Measurements from ENCODE around the gene WWC2. TPM values are rescaled to one million over a fixed set of nuclear protein-coding genes. Genes with fewer than 3 reads are reported as not detected.

WWC2 gene
- 10 to 100 TPM; 14.5 to 20.0 TPM for total RNA-seq

DNA sequence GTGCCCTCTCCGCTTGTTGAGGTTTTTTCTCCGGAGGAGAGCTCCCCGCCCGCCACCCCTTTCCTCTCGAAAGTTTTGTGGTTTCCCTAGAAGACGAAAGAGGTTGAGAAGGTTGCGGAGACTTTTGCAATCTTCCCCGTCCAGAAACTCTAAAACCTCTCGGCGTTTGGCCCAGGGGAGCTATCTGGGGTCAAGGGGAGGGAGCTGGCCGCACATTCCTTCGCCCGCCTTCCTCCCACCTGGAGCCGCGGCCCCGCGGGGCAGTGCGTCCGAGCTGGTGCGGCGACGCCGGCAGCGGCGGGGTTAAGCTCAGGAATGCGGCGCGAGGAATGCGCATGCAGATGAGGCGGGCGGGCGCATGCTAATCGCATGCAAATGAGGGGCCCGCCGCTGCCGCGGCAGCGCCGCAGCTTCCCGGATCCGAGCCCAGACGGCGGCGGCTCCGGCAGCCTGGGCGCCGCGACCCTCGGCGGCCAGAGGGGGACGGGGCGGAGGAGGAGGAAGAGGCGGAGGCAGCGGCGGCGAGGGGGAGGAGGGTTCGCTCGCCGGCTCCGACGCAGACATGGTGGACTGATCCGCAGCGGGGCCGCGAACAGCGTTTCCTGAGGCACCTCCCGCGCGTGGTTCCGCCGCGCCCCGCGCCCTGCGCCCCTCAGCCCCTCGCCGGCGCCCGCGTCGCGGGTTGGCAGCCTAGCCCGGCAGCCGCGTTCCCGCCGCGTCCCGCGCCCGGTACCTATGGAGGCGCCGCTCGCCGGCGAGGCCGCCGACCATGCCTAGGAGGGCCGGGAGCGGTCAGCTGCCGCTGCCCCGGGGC is at the start of gene WWC2:
Gene WWC2, plus strand, starts transcription at position 535 of the 814 bp plus-strand sequence. Its CDS starts 235 bp downstream, at position 770.

GRCh38 chr4:183320211-183321059 is 221.4 kb downstream of the WWC2 start, which contains the start of gene CLDN22:
TSS of gene CLDN22 (minus strand) at chr4:183320276. CDS start at chr4:183320218, 58 bp downstream.

DNA sequence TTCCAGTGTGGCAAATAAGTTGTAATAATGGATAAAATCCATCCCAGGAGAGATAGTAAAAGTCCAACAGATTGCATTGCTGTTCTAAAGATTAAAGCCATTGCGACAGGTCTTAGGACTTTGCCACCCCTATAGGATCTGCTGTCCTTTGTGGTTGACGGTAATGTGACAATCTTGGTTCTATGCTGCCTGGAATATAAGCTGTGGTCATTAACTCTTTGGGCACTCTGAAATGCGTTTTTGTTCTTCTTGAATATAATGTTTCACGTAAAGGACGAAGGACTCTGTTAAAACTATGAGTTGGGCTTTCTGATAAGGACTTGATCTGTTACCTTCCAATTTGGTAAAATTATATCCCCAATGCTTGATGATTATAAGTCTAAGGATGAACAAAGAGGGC is 223.3 kb downstream of the WWC2 start, which contains the start of gene CLDN24:
Gene CLDN24, minus strand, starts transcription at position 101 of the 400 bp plus-strand sequence. Its CDS starts 0 bp downstream, at position 101.

Other genes with a start within 250 kb of the WWC2 start
- gene DCTD, start 181.9 kb upstream of the WWC2 start, total RNA-seq: 10 to 100 TPM; 50.2 to 71.6 TPM
- not detected for gene CLDN22, start 221.0 kb downstream of the WWC2 start, total RNA-seq
- gene CLDN24, start 223.2 kb downstream of the WWC2 start, total RNA-seq: not detected

Measured in melanocyte of skin (primary cell).